ENCODE measurements around the gene MYLIP. TPM values are rescaled to one million over a fixed set of nuclear protein-coding genes. Genes with fewer than 3 reads are reported as not detected.

MYLIP gene
- total and polyA plus RNA-seq, 8 donors: 27.8 to 58.1 (median 50.9) TPM

- Histone ChIP-seq H3K9me3 (no peaks in the 10 kb centered on the region), H3K4me1 (peaks cover 0 to 3% of the 10 kb centered on the region in 2 donors), H3K27me3 (no peaks in the 10 kb centered on the region), H3K36me3 (no peaks in the 10 kb centered on the region), H3K4me3 (no peak overlapping the region), H3K27ac (no peak overlapping the region)
- intact Hi-C loops (cut with DNase I): no loop called here
- no peak for TF ChIP-seq CTCF (IDR thresholded peaks at IDR 0.05)
- DNase-seq: no peak
- ATAC-seq: no peak
These were observed 38.4 kb upstream of the MYLIP start for GRCh38 chr6:16090452-16090851.

DNA sequence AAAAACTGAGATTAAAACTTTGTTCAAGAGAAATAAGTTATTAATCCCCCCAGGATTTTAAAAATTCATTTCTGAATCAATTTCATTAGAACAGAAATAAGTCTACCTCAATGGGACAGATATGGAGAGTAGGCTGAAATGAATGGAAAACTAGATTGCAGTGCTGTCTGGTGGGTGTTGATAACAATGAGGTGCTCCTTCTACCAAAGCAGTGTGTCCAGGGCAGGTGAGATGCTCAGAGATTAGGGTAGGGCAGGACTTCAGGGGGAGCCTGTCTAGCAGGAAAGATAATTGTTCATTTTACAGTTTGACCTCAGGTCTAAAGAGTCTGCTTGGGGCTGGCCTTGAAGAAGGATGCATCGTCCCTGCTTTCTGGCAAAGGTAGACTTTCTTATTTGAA, 38.0 kb upstream of the MYLIP start:
- Histone ChIP-seq H3K27ac (no peak overlapping the region), H3K36me3 (no peaks in the 10 kb centered on the region), H3K9me3 (no peaks in the 10 kb centered on the region), H3K4me3 (no peak overlapping the region), H3K27me3 (no peaks in the 10 kb centered on the region), H3K4me1 (peaks cover 0 to 3% of the 10 kb centered on the region in 2 donors)
- no peak for ATAC-seq
- DNase-seq: no peak
- no peak for TF ChIP-seq CTCF (IDR thresholded peaks at IDR 0.05)
- intact Hi-C loops (cut with DNase I): no loop called here

DNA sequence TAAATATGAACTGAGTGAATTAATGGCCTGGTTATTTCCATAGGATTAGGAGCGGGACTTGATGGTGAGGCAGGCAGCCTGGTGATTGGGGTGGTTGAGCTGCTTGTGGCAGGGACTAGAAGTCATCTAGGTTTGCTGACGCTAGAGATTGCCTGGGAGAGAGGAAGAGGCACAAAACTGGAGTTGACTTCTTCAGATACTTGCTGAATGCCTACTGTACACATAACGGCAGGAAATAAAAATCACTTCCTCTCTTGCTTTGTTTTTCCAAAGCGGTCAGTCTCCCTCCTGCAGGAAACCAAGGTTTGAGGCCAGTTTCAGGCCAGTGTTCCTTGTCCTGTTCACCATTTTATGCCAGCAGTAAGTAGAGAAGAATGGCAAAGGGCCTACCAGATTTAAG, 36.7 kb upstream of the MYLIP start:
- ATAC-seq (no peak), DNase-seq (no peak)
- intact Hi-C loops (cut with DNase I): no loop called here
- H3K36me3 ChIP-seq: no peaks in the 10 kb centered on the region
- peaks cover 0 to 3% of the 10 kb centered on the region in 2 donors for H3K4me1 ChIP-seq
- no peak for TF ChIP-seq CTCF (IDR thresholded peaks at IDR 0.05)
- no peaks in the 10 kb centered on the region for H3K9me3 ChIP-seq
- H3K27me3 ChIP-seq: no peaks in the 10 kb centered on the region
- H3K4me3 ChIP-seq: no peak overlapping the region
- H3K27ac ChIP-seq: no peak overlapping the region

GRCh38 chr6:16092990-16093389, 35.9 kb upstream of the MYLIP start:
- Histone ChIP-seq H3K27ac (no peak overlapping the region), H3K27me3 (no peaks in the 10 kb centered on the region), H3K9me3 (no peaks in the 10 kb centered on the region), H3K36me3 (no peaks in the 10 kb centered on the region), H3K4me1 (peaks cover 0 to 3% of the 10 kb centered on the region in 2 donors), H3K4me3 (no peak overlapping the region)
- ATAC-seq (no peak), DNase-seq (no peak)
- TF ChIP-seq CTCF (IDR thresholded peaks at IDR 0.05): no peak
- intact Hi-C loops (cut with DNase I): no loop called here

GRCh38 chr6:16095180-16095579, 33.7 kb upstream of the MYLIP start:
- no peak for TF ChIP-seq CTCF (IDR thresholded peaks at IDR 0.05)
- H3K36me3 ChIP-seq: no peaks in the 10 kb centered on the region
- H3K4me3 ChIP-seq: no peak overlapping the region
- peaks cover 0 to 3% of the 10 kb centered on the region in 2 donors for H3K4me1 ChIP-seq
- no peaks in the 10 kb centered on the region for H3K27me3 ChIP-seq
- H3K9me3 ChIP-seq: peaks cover 0 to 5% of the 10 kb centered on the region in 2 donors
- no peak overlapping the region for H3K27ac ChIP-seq
- intact Hi-C loops (cut with DNase I): no loop called here
- no peak for ATAC-seq
- DNase-seq: no peak
